ENCODE measurements around the gene C1QL1.

Gene C1QL1

DNA sequence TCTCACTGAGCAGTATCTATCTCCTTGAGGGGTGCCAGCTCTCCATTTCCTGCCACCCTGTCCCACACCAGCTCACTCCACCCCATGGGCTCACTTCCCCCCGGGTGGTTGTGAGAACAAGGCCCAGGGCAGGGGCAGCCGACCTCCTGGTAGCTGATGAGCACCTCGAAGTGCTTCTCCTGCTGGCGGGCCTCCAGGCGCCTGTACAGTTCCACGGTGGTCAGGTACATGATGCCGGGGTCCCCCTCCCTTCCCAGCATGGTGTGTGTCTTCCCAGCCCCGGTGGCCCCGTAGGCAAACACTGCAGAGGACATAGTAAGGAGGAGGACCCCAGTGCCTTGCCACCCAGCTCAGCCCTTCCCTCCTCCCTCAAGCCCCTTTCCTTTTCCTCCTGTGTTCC is 33.0 kb downstream of the C1QL1 start:
- H3K27me3 ChIP-seq (ENCODE audit: control insufficient read depth in 1 of 2, insufficient read depth in 2 of 2, low read length in 2 of 2) = no peaks in the 10 kb centered on the region
- H3K9me3 ChIP-seq (ENCODE audit: low read length) = no peaks in the 10 kb centered on the region
- no peak overlapping the region for H3K4me3 ChIP-seq (ENCODE audit: low read depth in 1 of 2, low read length in 2 of 2)
- H3K4me1 ChIP-seq (ENCODE audit: insufficient read depth, low read length) = no peaks in the 10 kb centered on the region
- H3K9ac ChIP-seq (ENCODE audit: low read length) = no peak overlapping the region
- no peak overlapping the region for H3K27ac ChIP-seq (ENCODE audit: low read depth, low read length)
- no peaks in the 10 kb centered on the region for H3K36me3 ChIP-seq (ENCODE audit: insufficient read depth, low read length)

DNA sequence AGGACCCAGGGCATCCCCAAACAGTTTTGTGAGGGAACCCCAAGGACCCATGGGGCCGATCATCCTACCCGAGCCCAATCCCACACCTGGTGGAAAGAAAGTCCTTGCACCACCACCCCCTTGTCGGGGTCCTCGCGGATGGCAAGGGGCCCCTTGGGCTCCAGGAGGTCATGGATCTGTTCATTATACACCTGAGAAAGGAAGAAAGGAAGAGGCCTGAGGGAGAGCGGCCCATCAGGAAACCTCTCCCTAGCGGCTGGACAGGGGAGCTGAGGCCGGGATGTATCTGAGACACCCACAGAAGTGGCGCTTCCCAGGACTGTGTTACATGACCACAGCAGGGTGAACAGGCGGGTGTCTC is 33.4 kb downstream of the C1QL1 start:
- H3K27me3 ChIP-seq (ENCODE audit: control insufficient read depth in 1 of 2, insufficient read depth in 2 of 2, low read length in 2 of 2) = no peaks in the 10 kb centered on the region
- no peaks in the 10 kb centered on the region for H3K36me3 ChIP-seq (ENCODE audit: insufficient read depth, low read length)
- no peak overlapping the region for H3K4me3 ChIP-seq (ENCODE audit: low read depth in 1 of 2, low read length in 2 of 2)
- no peak overlapping the region for H3K27ac ChIP-seq (ENCODE audit: low read depth, low read length)
- no peak overlapping the region for H3K9ac ChIP-seq (ENCODE audit: low read length)
- no peaks in the 10 kb centered on the region for H3K4me1 ChIP-seq (ENCODE audit: insufficient read depth, low read length)
- H3K9me3 ChIP-seq (ENCODE audit: low read length) = no peaks in the 10 kb centered on the region

DNA sequence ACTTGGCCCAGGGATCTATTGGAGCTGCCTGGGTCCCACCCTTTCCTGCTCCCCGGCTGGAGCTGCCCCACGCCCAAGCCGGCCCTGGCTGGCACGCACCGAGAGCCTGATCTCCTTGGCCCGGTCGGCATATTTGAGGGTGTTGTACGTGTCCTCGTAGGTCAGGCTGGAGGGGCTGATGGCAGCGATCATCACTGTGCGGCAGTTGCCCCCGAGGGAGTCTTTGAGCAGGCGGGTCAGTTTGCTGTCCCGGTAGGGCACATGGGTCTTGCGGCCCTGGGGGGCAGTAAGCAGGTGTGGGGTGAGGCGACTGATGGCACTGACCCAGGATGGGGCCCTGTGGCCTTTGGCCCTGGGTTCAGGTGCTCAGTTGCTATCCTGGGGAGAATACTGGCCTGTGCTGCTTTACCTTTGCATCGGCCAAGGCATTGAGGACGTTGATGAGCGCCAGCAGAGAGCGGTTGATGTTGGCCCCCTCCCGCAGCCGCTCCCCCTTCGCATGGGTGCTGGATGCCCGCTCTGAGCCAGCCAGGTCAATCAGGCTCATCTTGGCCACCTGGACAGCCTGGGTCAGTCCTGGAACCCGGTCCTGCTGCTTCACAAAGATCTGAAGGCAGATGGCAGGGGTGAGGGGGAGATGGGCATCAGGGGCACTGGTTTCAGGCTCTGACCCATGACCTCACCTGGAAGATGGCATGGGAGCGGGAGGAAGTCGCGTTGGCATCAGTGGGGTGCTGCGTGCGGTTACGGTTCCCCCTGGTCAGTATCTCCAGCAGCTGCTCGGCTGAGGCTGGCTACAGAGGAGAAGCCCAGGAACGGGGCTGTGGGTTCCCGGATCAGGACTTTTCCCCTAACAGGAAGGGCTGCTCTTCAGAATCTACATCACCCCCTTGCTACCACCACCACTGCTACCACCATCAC is 34.0 kb downstream of the C1QL1 start:
- Histone ChIP-seq H3K4me3 (ENCODE audit: low read depth in 1 of 2, low read length in 2 of 2) (no peak overlapping the region), H3K36me3 (ENCODE audit: insufficient read depth, low read length) (no peaks in the 10 kb centered on the region), H3K9ac (ENCODE audit: low read length) (no peak overlapping the region), H3K27ac (ENCODE audit: low read depth, low read length) (no peak overlapping the region), H3K27me3 (ENCODE audit: control insufficient read depth in 1 of 2, insufficient read depth in 2 of 2, low read length in 2 of 2) (no peaks in the 10 kb centered on the region), H3K4me1 (ENCODE audit: insufficient read depth, low read length) (no peaks in the 10 kb centered on the region), H3K9me3 (ENCODE audit: low read length) (no peaks in the 10 kb centered on the region)

DNA sequence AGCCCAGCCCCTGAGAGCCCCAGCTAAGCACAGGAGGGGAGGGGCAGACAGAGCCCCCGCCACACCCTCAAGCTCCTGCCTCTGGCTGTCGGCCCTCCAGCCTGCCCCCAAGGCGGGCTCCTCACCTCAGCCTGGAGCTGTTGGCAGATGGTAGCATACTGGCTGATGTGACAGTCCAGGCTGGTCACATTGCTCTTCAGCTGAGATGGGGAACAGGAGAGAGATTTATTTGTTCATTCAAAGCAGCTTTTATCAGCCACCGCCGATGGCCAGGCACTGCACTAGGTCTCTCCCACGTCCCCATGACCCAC is 35.4 kb downstream of the C1QL1 start:
- no peak overlapping the region for H3K4me3 ChIP-seq (ENCODE audit: low read depth in 1 of 2, low read length in 2 of 2)
- H3K27me3 ChIP-seq (ENCODE audit: control insufficient read depth in 1 of 2, insufficient read depth in 2 of 2, low read length in 2 of 2) = no peaks in the 10 kb centered on the region
- H3K27ac ChIP-seq (ENCODE audit: low read depth, low read length) = no peak overlapping the region
- H3K9ac ChIP-seq (ENCODE audit: low read length) = no peak overlapping the region
- no peaks in the 10 kb centered on the region for H3K36me3 ChIP-seq (ENCODE audit: insufficient read depth, low read length)
- no peaks in the 10 kb centered on the region for H3K4me1 ChIP-seq (ENCODE audit: insufficient read depth, low read length)
- H3K9me3 ChIP-seq (ENCODE audit: low read length) = no peaks in the 10 kb centered on the region

DNA sequence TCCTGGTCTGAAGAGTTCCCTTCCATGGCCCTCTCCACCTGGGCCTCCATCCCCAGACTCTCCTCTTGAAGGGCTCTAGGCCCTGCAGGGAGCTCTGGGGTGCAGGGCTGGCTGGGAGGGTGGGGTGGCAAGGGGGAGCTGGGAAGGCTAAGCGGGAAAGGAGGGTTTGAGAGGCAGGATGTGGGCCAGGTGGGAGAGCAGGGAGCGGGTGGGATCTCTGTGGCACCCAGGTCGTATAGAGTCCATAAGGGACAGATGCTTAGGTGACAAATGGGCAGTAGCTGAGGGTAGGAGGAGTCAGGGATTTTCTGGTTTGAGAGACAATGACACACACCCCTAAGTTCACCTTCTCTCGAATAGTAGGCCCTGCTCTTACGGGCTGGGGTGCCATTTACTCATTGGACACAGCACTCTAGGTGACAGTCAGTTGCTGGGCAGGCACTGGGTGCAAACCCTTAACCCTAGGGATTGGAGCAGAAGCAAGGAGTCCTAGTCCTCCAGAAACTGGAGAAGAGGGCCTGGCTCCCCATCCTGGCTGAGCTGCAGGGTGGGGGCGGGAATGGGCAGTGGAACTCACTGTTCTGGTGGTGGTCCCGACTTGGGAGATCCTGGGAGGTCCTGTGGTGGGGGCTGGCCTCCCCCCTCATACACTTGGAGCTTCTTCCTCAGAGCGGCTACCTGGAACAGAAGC is 35.9 kb downstream of the C1QL1 start:
- no peak overlapping the region for H3K4me3 ChIP-seq (ENCODE audit: low read depth in 1 of 2, low read length in 2 of 2)
- no peak overlapping the region for H3K9ac ChIP-seq (ENCODE audit: low read length)
- H3K4me1 ChIP-seq (ENCODE audit: insufficient read depth, low read length) = no peaks in the 10 kb centered on the region
- no peak overlapping the region for H3K27ac ChIP-seq (ENCODE audit: low read depth, low read length)
- no peaks in the 10 kb centered on the region for H3K9me3 ChIP-seq (ENCODE audit: low read length)
- H3K36me3 ChIP-seq (ENCODE audit: insufficient read depth, low read length) = no peaks in the 10 kb centered on the region
- H3K27me3 ChIP-seq (ENCODE audit: control insufficient read depth in 1 of 2, insufficient read depth in 2 of 2, low read length in 2 of 2) = no peaks in the 10 kb centered on the region

DNA sequence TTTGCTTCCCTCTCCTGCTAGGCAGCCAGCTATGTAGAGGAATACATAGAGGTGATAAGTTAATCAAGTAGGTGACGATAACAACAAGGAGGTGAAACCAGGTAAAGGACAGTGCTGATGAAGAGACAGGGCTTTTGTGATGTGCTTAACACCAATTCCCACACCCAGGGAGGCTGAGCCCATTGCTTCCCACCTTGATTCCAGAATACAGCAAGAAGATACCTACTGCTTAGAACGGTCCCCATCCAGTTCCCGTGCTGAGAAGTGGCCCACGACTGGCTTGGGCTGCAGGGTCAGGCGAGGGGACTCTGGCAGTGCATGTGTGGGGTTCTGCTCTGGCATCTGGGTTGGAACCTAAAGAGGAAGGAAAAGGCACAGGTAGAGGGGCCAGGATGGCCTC is 36.7 kb downstream of the C1QL1 start:
- no peak overlapping the region for H3K4me3 ChIP-seq (ENCODE audit: low read depth in 1 of 2, low read length in 2 of 2)
- no peaks in the 10 kb centered on the region for H3K4me1 ChIP-seq (ENCODE audit: insufficient read depth, low read length)
- H3K27ac ChIP-seq (ENCODE audit: low read depth, low read length) = no peak overlapping the region
- no peak overlapping the region for H3K9ac ChIP-seq (ENCODE audit: low read length)
- H3K27me3 ChIP-seq (ENCODE audit: control insufficient read depth in 1 of 2, insufficient read depth in 2 of 2, low read length in 2 of 2) = no peaks in the 10 kb centered on the region
- no peaks in the 10 kb centered on the region for H3K36me3 ChIP-seq (ENCODE audit: insufficient read depth, low read length)
- no peaks in the 10 kb centered on the region for H3K9me3 ChIP-seq (ENCODE audit: low read length)

DNA sequence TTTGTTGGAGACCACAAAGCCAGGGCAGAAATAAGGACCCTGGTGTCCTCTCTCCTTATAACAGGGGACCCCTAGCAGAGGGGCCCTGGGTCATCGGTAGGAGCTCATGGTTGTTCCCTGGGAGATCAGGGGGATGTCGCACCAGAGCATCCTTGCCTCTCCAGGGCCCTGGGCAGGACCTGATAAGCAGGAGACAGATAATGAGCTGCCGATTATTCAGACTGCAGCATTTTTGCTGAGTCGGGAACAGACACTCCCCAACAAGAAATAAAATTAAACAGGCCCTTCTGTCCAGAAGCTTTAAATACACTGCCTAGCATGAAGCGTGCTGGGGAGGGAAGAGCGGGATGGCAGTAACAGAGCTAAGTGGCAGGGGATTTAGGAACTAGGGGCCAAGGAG is 37.4 kb downstream of the C1QL1 start:
- Histone ChIP-seq H3K9me3 (ENCODE audit: low read length) (no peaks in the 10 kb centered on the region), H3K27ac (ENCODE audit: low read depth, low read length) (no peak overlapping the region), H3K4me3 (ENCODE audit: low read depth in 1 of 2, low read length in 2 of 2) (no peak overlapping the region), H3K27me3 (ENCODE audit: control insufficient read depth in 1 of 2, insufficient read depth in 2 of 2, low read length in 2 of 2) (no peaks in the 10 kb centered on the region), H3K9ac (ENCODE audit: low read length) (no peak overlapping the region), H3K4me1 (ENCODE audit: insufficient read depth, low read length) (no peaks in the 10 kb centered on the region), H3K36me3 (ENCODE audit: insufficient read depth, low read length) (no peaks in the 10 kb centered on the region)

DNA sequence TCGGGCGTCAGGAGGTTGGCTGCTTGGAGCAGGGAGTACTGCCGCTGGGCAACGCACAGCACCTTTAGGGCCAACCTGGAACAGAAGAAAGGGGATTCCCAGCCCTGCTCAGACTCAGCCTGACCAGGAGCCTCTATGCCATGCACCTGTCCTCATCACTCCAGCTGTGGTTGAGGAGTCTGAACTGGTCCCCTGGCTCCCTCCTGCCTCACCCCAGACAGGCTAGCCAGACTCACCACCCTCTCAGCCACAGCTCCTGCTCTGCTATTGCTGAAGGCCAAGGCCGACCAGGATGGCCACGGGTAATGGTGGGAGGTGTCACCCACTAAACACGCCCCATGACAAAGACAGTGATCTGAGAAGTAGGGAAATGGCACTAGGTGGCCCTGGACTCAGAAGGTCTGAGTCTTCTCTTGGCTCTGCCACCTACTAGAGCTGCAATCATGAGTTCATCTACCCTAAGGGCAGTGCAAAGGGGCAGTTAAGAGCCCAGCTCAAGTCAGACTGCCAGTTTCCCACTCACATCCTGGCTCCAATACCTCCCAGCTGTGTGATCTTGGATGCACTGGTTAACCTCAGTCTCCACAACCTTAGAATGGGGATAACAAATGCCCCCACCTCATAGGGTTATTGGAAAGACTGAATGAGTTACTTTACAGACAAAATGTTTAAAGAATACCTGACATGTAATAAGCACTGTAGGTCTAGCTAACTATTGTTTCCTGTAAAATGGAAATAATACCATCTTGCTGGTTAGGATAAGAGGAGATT is 39.0 kb downstream of the C1QL1 start:
- Histone ChIP-seq H3K36me3 (ENCODE audit: insufficient read depth, low read length) (no peaks in the 10 kb centered on the region), H3K4me3 (ENCODE audit: low read depth in 1 of 2, low read length in 2 of 2) (no peak overlapping the region), H3K9ac (ENCODE audit: low read length) (no peak overlapping the region), H3K4me1 (ENCODE audit: insufficient read depth, low read length) (no peaks in the 10 kb centered on the region), H3K27ac (ENCODE audit: low read depth, low read length) (no peak overlapping the region), H3K27me3 (ENCODE audit: control insufficient read depth in 1 of 2, insufficient read depth in 2 of 2, low read length in 2 of 2) (no peaks in the 10 kb centered on the region), H3K9me3 (ENCODE audit: low read length) (no peaks in the 10 kb centered on the region)

DNA sequence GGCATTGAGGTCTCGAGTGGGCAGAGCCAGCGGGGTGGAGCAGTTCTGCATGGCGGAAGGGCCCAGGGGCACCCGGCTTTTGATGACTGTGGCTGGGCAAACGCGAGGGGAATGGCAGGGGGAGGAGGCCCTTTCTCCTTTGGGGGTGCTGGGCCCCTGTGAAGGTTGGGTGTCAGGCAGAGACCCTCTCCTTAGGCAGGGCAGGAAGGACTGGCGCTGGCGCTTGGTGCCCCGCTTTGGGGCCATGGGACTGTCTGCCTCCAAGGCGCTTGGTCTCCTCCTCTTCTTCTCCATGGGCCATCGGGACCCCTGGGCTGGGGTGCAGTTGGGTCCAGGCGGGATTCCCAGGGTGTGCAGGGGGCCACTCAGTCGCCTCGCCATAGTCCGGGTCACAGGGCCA is 40.0 kb downstream of the C1QL1 start:
- H3K9ac ChIP-seq (ENCODE audit: low read length) = no peak overlapping the region
- no peaks in the 10 kb centered on the region for H3K36me3 ChIP-seq (ENCODE audit: insufficient read depth, low read length)
- no peaks in the 10 kb centered on the region for H3K4me1 ChIP-seq (ENCODE audit: insufficient read depth, low read length)
- no peak overlapping the region for H3K4me3 ChIP-seq (ENCODE audit: low read depth in 1 of 2, low read length in 2 of 2)
- H3K27ac ChIP-seq (ENCODE audit: low read depth, low read length) = no peak overlapping the region
- H3K27me3 ChIP-seq (ENCODE audit: control insufficient read depth in 1 of 2, insufficient read depth in 2 of 2, low read length in 2 of 2) = no peaks in the 10 kb centered on the region
- H3K9me3 ChIP-seq (ENCODE audit: low read length) = no peaks in the 10 kb centered on the region

DNA sequence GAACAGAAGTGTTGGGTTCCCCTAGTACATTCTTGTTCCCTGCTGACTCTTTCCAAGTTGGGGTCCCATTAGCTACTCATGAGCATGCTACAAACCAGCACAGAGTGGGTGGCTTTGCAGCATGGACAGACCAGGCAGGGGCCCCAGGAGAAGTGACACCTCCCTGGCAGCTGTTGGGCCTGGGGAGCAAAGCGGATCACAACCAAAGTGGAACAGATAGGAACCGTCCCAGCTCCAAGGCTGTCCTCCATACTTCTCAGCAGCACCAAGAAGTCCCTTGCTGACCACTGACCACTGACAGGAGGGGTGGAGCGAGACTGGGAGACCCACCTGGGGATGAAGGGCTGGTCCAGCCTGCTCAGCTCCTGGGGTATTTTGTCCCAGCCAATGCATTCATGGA is 40.4 kb downstream of the C1QL1 start:
- H3K9ac ChIP-seq (ENCODE audit: low read length) = no peak overlapping the region
- H3K36me3 ChIP-seq (ENCODE audit: insufficient read depth, low read length) = no peaks in the 10 kb centered on the region
- no peak overlapping the region for H3K4me3 ChIP-seq (ENCODE audit: low read depth in 1 of 2, low read length in 2 of 2)
- H3K9me3 ChIP-seq (ENCODE audit: low read length) = no peaks in the 10 kb centered on the region
- no peak overlapping the region for H3K27ac ChIP-seq (ENCODE audit: low read depth, low read length)
- no peaks in the 10 kb centered on the region for H3K27me3 ChIP-seq (ENCODE audit: control insufficient read depth in 1 of 2, insufficient read depth in 2 of 2, low read length in 2 of 2)
- no peaks in the 10 kb centered on the region for H3K4me1 ChIP-seq (ENCODE audit: insufficient read depth, low read length)

DNA sequence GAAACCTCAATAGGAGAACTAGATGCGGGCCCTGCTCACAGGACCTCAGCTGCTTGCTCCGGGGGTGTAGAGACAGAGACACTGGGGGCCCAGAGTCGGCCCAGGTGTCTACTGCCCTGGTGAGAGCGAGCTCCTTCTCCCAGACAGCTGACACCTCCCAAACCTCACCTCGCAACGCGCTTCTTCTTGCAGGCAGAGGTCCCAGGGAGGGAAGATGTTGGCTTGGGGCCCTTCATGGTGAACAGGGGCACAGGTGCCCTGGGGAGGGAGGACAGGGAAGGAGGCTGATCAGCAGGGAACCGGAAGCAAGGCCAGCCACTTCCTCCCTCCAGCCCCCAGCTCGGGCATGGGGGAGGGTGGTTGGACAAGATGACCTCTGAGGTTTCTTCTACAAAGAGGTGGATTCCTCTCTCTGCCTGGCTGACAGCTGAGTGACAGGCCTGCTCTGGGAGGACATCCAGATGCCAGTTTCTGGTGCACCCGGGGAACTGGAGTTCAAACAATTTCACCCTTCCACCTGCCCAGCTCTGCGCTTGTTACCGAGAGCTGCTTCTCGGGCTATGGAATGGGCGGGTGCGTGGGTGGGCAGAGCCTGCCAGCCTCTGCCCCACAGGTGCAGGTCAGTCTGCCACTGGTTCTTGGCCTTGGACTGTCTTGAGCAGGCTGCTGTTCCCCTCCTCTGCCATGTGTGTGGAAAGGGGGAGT is 41.1 kb downstream of the C1QL1 start:
- Histone ChIP-seq H3K4me3 (ENCODE audit: low read depth in 1 of 2, low read length in 2 of 2) (no peak overlapping the region), H3K27ac (ENCODE audit: low read depth, low read length) (no peak overlapping the region), H3K27me3 (ENCODE audit: control insufficient read depth in 1 of 2, insufficient read depth in 2 of 2, low read length in 2 of 2) (no peaks in the 10 kb centered on the region), H3K36me3 (ENCODE audit: insufficient read depth, low read length) (no peaks in the 10 kb centered on the region), H3K9me3 (ENCODE audit: low read length) (no peaks in the 10 kb centered on the region), H3K9ac (ENCODE audit: low read length) (no peak overlapping the region), H3K4me1 (ENCODE audit: insufficient read depth, low read length) (no peaks in the 10 kb centered on the region)
